Muscle of leg (tissue), 11 donors: Measurements from ENCODE around the gene SLC24A3. TPM values are rescaled to one million over a fixed set of nuclear protein-coding genes. Genes with fewer than 3 reads are reported as not detected.

Source experiments
- DNase-seq: peaks from one replicate; pipeline ENCODE4 v3.0.0; 2013
- H3K27ac ChIP-seq: one replicate; pipeline ENCODE4 v1.5.1; 2013; ENCODE audit warnings: mild to moderate bottlenecking, low read length, control low read depth
- H3K27me3 ChIP-seq: one replicate; pipeline ENCODE4 v1.6.1; 2013; ENCODE audit warnings: low read length; ENCODE audit not compliant: control insufficient read depth, insufficient read depth
- H3K36me3 ChIP-seq: one replicate; pipeline ENCODE4 v1.6.1; 2013; ENCODE audit warnings: low read length; ENCODE audit not compliant: control insufficient read depth, insufficient read depth
- H3K4me1 ChIP-seq: one replicate; pipeline ENCODE4 v1.6.1; 2013; ENCODE audit warnings: low read length; ENCODE audit not compliant: control insufficient read depth, insufficient read depth
- H3K4me3 ChIP-seq: one replicate; pipeline ENCODE4 v1.5.1; 2013; ENCODE audit warnings: low read length, control low read depth
- H3K9me3 ChIP-seq: replicated peaks from 2 replicates; pipeline ENCODE4 v1.6.1; 2013; ENCODE audit warnings: low read depth, low read length; ENCODE audit not compliant: control insufficient read depth
- WGBS: methylation state at CpG from one replicate; pipeline ENCODE4 v1.1.5; 2013; ENCODE audit warnings: missing lambda C conversion rate; ENCODE audit not compliant: insufficient coverage; 5-methylcytosine and 5-hydroxymethylcytosine counted together
- polyA plus RNA-seq, 8 donors: library from polyadenylated mRNA; unstranded; fragments of 120-200 nt; gene quantifications; one replicate each; pipeline versions ENCODE4 v1.2.1 to v1.2.3, GENCODE V29; 2013; ENCODE audit warnings: inconsistent platforms in 1 of 8, low replicate concordance in 1 of 8; ENCODE audit not compliant: insufficient read length in 8 of 8, insufficient read depth in 1 of 8
- total RNA-seq: library from RNA; stranded (reverse); fragments of 120-200 nt; gene quantifications from one replicate; pipeline ENCODE4 v1.2.4, GENCODE V29; 2013

SLC24A3 gene
- total and polyA plus RNA-seq, 9 donors, result 5.9 to 21.6 (median 17.0) TPM

GRCh38 chr20:19349879-19350278, 137.4 kb downstream of the SLC24A3 start:
- 82% methylated on average over 5 of the region's 5 CpGs for WGBS

GRCh38 chr20:19351542-19351941, 139.1 kb downstream of the SLC24A3 start:
- H3K27me3 ChIP-seq, result no peaks in the 10 kb centered on the region
- DNase-seq, result no peak
- no peaks in the 10 kb centered on the region for H3K9me3 ChIP-seq
- WGBS, result no CpG with 5 or more reads among the region's 2 CpGs
- H3K36me3 ChIP-seq, result no peaks in the 10 kb centered on the region
- no peak overlapping the region for H3K27ac ChIP-seq
- H3K4me3 ChIP-seq, result no peak overlapping the region
- H3K4me1 ChIP-seq, result peaks cover 3% of the 10 kb centered on the region

More at GRCh38 chr20:19349879-19350278, 137.4 kb downstream of the SLC24A3 start:
- peaks cover 3% of the 10 kb centered on the region for H3K4me1 ChIP-seq
- H3K4me3 ChIP-seq, result no peak overlapping the region
- DNase-seq, result no peak
- no peaks in the 10 kb centered on the region for H3K36me3 ChIP-seq
- H3K27ac ChIP-seq, result no peak overlapping the region
- no peaks in the 10 kb centered on the region for H3K9me3 ChIP-seq
- H3K27me3 ChIP-seq, result no peaks in the 10 kb centered on the region

- no peaks in the 10 kb centered on the region for H3K36me3 ChIP-seq
- H3K9me3 ChIP-seq, result no peaks in the 10 kb centered on the region
- whole genome bisulfite sequencing, result no CpG with 5 or more reads among the region's 3 CpGs
- DNase-seq, result no peak
- H3K27ac ChIP-seq, result no peak overlapping the region
- no peaks in the 10 kb centered on the region for H3K4me1 ChIP-seq
- no peak overlapping the region for H3K4me3 ChIP-seq
- H3K27me3 ChIP-seq, result no peaks in the 10 kb centered on the region
Measured at GRCh38 chr20:19354950-19355349, 142.5 kb downstream of the SLC24A3 start.

- Histone ChIP-seq H3K9me3 (no peaks in the 10 kb centered on the region), H3K4me1 (no peaks in the 10 kb centered on the region), H3K27ac (no peak overlapping the region), H3K4me3 (no peak overlapping the region), H3K27me3 (no peaks in the 10 kb centered on the region), H3K36me3 (no peaks in the 10 kb centered on the region)
- no peak for DNase-seq
- WGBS, result no CpG with 5 or more reads among the region's 3 CpGs
Measured at GRCh38 chr20:19361790-19362189, 149.3 kb downstream of the SLC24A3 start.

GRCh38 chr20:19363476-19363875, 151.0 kb downstream of the SLC24A3 start:
- no peak overlapping the region for H3K4me3 ChIP-seq

GRCh38 chr20:19367591-19367990, 155.1 kb downstream of the SLC24A3 start:
- no peak for DNase-seq
- peaks cover 2% of the 10 kb centered on the region for H3K4me1 ChIP-seq
- H3K27ac ChIP-seq, result no peak overlapping the region
- no peaks in the 10 kb centered on the region for H3K9me3 ChIP-seq
- H3K27me3 ChIP-seq, result no peaks in the 10 kb centered on the region
- no peak overlapping the region for H3K4me3 ChIP-seq
- no peaks in the 10 kb centered on the region for H3K36me3 ChIP-seq
- 50% methylated on average over 1 of the region's 2 CpGs for WGBS

More at GRCh38 chr20:19363476-19363875, 151.0 kb downstream of the SLC24A3 start:
- whole genome bisulfite sequencing, result 70% methylated on average over 2 of the region's 4 CpGs
- Histone ChIP-seq H3K36me3 (no peaks in the 10 kb centered on the region), H3K27me3 (no peaks in the 10 kb centered on the region), H3K27ac (no peak overlapping the region), H3K9me3 (no peaks in the 10 kb centered on the region), H3K4me1 (no peaks in the 10 kb centered on the region)
- no peak for DNase-seq

- Histone ChIP-seq H3K4me3 (no peak overlapping the region), H3K27ac (no peak overlapping the region), H3K36me3 (no peaks in the 10 kb centered on the region), H3K27me3 (peaks cover 4% of the 10 kb centered on the region), H3K9me3 (no peaks in the 10 kb centered on the region), H3K4me1 (peaks cover 2% of the 10 kb centered on the region)
- WGBS, result 75% methylated on average over 3 of the region's 3 CpGs
- DNase-seq, result no peak
Measured at GRCh38 chr20:19368351-19368750, 155.9 kb downstream of the SLC24A3 start.

- Histone ChIP-seq H3K36me3 (no peaks in the 10 kb centered on the region), H3K27ac (no peak overlapping the region), H3K9me3 (no peaks in the 10 kb centered on the region), H3K4me3 (no peak overlapping the region), H3K4me1 (peaks cover 2% of the 10 kb centered on the region), H3K27me3 (peaks cover 6% of the 10 kb centered on the region)
- no CpG with 5 or more reads among the region's 6 CpGs for WGBS
- DNase-seq, result no peak
Measured at GRCh38 chr20:19370076-19371075, 157.9 kb downstream of the SLC24A3 start.

- Histone ChIP-seq H3K4me1 (peaks cover 5% of the 10 kb centered on the region), H3K36me3 (no peaks in the 10 kb centered on the region), H3K27ac (no peak overlapping the region), H3K9me3 (no peaks in the 10 kb centered on the region), H3K27me3 (peaks cover 7% of the 10 kb centered on the region), H3K4me3 (no peak overlapping the region)
- DNase-seq, result no peak
- 88% methylated on average over 1 of the region's 1 CpG for WGBS
Measured at GRCh38 chr20:19371112-19371511, 158.7 kb downstream of the SLC24A3 start.

GRCh38 chr20:19374216-19374615, 161.8 kb downstream of the SLC24A3 start:
- DNase-seq, result no peak
- peaks cover 10% of the 10 kb centered on the region for H3K27me3 ChIP-seq
- H3K9me3 ChIP-seq, result no peaks in the 10 kb centered on the region
- WGBS, result 70% methylated on average over 3 of the region's 3 CpGs
- H3K27ac ChIP-seq, result no peak overlapping the region
- no peak overlapping the region for H3K4me3 ChIP-seq
- H3K36me3 ChIP-seq, result no peaks in the 10 kb centered on the region
- peaks cover 13% of the 10 kb centered on the region for H3K4me1 ChIP-seq
